WI38 (cell line): Measurements from ENCODE around the gene RUNX1.

Experiments
- H3K4me3 ChIP-seq: 2 replicates; pipeline ENCODE4 v1.5.1; 2011; ENCODE audit warnings: low read depth, mild to moderate bottlenecking, control low read depth, low read length
- CTCF ChIP-seq: IDR thresholded peaks from 2 replicates; pipeline ENCODE4 v1.5.1; 2012; ENCODE audit warnings: low read depth, mild to moderate bottlenecking, control low read depth, low read length

The RUNX1 gene

GRCh38 chr21:34869545-34869944, 179.6 kb downstream of the RUNX1 start:
- no peak for TF ChIP-seq CTCF
- no peak overlapping the region for H3K4me3 ChIP-seq

GRCh38 chr21:34867785-34868184, 181.3 kb downstream of the RUNX1 start:
- no peak for TF ChIP-seq CTCF
- H3K4me3 ChIP-seq: no peak overlapping the region

GRCh38 chr21:34865400-34866241, 183.5 kb downstream of the RUNX1 start:
- H3K4me3 ChIP-seq: no peak overlapping the region
- TF ChIP-seq CTCF: no peak

DNA sequence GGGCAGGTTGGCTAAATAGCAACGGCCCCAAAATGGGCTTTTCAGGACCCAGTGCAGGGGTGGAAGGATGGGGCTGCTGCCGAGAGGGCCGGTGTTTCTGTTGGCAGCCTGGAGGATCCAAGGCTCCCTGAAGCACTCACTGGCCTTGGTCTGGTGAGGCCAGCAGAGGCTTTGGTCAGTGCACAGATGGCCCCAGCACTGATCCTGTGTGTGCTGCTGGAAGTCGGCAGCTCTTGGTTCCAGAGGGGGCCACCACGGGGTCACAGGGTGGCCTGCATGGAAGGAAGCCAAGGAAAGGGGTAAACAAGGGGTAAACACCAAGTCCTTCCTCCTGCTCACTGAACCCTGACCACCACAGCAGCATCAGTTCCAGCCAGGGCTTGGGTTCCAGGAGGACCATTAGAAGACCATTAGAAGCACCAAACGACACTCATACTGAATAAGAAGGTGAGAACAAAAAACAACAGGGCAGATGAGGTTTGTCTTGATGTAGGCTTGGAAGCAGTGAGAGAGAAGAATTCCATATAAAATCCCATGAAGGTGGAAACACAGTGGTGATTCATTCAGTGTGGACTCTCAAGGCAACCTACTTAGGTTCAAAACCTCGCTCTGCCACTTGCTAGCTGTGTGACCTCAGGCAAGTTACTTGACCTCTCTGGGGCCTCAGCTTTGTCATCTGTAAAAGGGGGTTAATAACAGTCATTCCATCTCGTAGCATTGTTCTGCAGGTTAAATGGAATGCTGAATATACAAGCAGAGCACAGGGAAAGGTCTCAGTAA, 184.5 kb downstream of the RUNX1 start:
- no peak overlapping the region for H3K4me3 ChIP-seq
- no peak for TF ChIP-seq CTCF

DNA sequence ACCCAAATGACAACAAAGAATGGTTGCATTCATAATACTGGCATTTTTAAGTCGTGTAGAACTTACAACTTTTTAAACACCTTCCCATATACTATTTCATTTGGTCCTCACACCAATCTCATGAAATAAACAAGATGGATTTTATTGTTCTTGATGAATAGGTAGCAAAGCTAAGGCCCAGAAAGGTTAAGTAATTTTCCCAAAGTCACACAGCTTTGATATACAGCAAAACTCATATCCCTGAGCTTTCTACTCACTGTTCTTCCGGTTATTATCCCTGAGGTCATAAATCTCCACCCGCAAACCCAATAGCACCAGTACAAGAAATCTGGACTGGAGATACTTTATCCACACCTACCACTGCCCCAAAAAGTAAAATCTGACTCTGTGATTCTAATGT, 186.2 kb downstream of the RUNX1 start:
- no peak overlapping the region for H3K4me3 ChIP-seq
- no peak for TF ChIP-seq CTCF

GRCh38 chr21:34861258-34861657, 187.8 kb downstream of the RUNX1 start:
- TF ChIP-seq CTCF: no peak
- no peak overlapping the region for H3K4me3 ChIP-seq
